Measurements from ENCODE around the gene ASPDH.

The ASPDH gene

DNA sequence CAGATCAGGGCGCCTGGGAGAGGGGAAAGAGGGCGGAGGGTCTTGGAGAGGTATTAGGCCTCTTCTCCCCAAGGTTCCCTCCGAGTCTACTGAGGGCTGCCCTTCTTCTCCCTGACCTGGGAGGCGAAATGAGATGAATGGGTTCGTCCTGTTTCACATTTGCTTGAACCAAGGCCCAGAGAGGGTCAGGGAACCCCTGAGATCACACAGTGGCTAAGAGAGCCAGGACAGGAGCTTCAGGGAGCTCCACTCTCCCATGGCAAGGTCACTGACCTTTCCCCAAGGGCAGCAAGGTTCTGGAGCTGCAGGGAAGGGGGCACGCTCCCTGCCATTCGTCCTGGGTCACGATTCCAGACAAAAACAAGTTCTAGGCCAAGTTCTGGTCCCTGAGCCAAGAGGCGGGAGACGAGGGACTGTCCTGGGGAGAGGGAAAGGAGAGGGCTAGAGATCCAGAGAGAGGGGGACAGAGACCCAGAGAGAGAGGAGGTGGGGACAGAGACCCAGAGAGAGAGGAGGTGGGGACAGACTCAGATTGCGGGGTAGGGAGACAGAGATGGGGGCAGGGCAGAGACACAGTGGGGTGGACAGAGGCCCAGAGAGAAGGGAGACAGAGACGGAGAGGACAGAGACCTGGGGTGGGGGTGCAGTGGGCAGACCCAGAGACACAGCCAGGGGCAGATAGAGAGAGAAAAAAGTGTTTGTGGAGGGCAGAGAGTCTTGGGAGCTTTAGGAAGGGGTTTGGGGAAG is 541 bp downstream of the ASPDH start:
- no peak for DNase-seq

DNA sequence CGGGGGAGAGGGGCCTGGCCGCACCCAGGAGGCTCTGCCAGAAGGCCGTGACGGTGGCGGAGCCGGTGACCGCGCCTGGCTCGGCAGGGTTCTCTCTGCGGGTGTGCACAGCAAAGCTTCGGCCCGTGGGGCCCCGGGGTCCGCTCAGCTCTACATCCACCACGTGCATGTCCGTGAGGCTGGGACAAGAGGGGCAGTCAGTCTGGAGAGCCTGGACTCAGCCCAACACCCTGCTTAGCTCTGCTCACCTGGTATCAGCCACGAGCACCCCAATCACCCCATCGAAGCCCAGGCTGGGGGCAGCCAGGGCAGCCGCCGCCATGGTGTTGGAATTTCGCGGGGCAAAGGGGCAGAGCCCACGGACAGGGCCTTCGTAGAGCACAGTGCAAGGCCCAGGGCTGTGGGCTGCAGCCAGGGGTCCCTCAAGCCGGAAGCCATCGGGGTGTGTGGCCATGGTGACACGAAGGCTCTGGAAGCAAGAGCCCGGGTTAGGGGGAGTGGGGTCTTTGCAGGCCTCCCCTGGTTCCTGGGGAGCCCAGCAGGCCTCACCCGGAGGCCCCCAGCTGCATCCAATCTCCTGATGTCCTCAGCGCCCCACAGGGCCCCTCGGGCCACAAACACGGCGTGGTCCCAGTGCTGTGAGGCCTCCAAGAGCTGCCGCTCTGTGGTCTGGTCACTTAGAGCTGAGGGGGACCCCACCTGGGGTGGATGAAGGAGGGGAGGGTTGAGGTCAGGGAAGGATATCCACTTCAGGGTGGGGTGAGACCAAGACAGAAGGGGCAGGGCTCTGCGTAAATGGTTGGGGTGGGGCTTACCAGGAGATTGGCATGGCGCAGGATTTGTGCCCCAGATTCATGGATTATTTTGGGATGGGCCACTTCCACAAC is 1.4 kb downstream of the ASPDH start:
- no peak for DNase-seq

- peak; percentile 100 for DNase-seq
Observed at GRCh38 chr19:50511069-50511822, 2.5 kb downstream of the ASPDH start, which contains the start of gene JOSD2. Gene JOSD2, minus strand, starts transcription at chr19:50511191. Its CDS starts 760 bp downstream, at chr19:50510431.

DNA sequence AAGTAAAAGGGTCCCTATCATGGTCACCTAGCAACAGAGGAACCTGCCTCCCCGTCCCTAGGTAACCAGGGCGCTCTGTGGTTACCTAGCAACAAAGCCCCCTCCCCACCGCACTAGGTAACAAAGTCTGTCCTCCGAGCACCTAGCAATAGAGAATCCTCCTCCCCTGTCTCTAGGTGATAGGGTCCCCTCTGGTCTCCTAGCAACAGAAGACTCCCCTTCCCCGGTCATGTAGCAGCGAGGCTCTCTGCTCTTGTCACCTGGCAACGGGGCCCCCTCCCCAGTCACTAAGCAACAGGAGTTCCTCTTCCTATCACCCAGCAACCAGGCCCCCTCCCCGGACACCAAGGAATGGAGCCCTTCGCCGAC is 3.0 kb downstream of the ASPDH start:
- no peak for DNase-seq

DNA sequence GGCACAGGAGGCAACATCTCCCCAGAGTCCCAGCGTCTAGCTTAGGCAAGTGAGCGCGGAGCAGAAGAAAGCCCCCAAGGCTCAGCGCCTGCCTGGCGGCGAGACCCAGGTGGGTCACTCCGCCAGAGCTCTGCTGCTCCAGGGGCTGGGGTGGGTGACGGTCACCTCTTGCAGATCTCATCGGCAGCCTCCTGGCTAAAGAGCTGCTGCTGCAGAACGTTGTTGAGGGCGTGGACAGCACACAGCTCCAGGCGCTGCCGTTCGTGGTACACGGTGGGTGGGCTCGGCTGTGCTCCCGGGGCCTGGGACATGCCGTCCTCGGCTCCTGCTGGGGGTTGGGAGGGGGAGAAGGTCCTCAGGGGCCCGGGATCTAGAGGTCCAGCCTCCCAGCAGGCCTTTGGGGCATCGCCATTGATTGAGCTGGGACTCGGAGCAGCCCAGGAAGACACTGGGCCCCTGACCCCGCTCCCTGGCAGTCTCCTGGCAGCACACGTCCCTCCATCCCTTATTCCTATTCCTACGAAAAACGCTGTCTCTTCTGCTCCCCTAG is 3.5 kb downstream of the ASPDH start:
- no peak for DNase-seq

DNA sequence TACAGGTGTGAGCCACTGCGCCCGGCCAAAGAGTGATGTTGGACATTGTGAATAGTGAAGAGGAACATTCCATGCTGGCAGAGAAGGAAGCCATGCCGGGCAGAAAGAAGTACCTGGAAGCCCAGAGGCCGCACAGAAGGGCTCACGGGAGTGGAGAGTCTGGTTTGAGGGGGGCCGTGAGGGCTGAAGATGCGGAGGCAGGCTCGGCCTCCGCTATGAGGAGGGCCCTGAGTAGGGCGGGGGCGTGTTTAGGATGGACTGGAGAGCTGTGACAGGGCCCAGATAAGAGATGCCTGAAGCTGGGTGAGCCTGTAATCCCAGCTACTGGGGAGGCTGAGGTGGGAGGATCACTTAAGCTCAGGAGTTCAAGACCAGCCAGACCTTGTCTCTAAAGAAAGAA is 4.3 kb downstream of the ASPDH start:
- DNase-seq: no peak

DNA sequence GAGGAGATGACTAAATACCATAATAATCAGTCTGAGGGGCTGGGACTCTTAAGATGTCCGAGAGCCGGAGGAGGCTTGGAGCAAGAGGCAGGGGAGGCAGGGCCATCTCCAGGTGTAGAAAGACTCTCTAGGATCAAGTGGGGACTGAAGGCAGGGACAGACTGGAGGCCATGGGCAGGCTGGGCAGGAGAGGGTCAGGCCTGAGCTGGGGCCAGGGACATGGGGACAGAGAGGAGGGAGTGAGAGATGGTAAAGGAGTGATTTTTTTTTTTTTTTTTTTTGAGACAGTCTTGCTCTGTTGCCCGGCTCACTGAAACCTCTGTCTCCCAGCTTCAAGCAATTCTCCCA is 4.9 kb downstream of the ASPDH start:
- DNase-seq: no peak

GRCh38 chr19:50507376-50507775 is 6.3 kb downstream of the ASPDH start:
- no peak for DNase-seq

GRCh38 chr19:50506700-50507099 is 7.0 kb downstream of the ASPDH start:
- DNase-seq: no peak

- no peak for DNase-seq
Observed at GRCh38 chr19:50505856-50506611, 7.7 kb downstream of the ASPDH start.

GRCh38 chr19:50501568-50502475 is 11.9 kb downstream of the ASPDH start:
- DNase-seq: no peak

GRCh38 chr19:50501186-50501567 is 12.5 kb downstream of the ASPDH start:
- DNase-seq: no peak

DNA sequence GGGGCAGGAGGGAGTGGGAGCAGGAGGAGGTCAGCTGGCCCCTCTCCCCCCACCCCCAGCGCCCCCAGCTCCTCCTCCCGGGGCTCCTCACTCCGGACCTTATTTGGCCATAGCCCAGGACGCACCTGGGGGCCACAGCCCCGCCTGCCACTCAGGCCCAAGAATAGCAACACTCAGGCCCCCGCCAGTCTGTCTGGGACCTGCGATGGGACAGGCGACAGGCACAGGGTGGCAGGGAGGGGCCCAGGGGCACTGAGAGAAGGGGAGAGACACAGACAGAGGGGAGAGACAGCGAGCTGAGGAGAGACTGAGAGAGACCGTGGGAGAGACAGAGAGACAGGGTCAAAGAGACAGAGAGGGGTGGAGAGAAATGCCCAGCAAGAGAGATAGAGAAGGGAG is 13.0 kb downstream of the ASPDH start:
- no peak for DNase-seq

DNA sequence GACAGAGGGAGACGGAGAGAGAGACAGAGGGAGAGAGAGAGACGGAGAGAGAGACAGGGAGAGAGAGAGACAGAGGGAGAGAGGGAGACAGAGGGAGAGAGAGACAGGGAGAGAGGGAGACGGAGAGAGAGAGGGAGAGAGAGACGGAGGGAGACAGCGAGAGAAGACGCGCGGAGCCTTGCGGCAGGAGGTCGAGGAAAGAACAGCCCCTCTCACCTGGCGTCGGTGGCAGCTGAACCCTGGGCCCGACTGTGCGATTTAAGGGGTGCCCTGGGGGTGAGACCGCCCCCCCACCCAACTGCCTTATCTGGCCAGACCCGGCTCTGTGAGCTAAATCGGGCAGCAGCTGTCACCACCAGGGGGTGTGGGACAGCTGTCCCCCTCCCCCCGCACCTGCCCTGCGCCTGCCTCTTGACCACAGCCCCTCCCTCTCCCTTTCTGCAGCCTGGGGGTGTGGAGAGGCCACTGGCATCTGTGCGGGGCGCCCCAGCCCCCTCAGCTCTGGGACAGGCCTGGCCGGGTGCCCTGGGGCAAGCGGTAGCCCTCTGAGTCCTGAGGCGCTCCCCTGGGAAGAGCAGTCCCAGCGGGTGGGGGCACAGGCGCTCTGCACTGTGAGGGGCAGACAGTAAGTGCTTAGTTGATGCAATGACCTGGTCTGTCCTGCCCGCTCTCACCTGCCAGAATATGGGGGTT is 13.5 kb downstream of the ASPDH start:
- no peak for DNase-seq

DNA sequence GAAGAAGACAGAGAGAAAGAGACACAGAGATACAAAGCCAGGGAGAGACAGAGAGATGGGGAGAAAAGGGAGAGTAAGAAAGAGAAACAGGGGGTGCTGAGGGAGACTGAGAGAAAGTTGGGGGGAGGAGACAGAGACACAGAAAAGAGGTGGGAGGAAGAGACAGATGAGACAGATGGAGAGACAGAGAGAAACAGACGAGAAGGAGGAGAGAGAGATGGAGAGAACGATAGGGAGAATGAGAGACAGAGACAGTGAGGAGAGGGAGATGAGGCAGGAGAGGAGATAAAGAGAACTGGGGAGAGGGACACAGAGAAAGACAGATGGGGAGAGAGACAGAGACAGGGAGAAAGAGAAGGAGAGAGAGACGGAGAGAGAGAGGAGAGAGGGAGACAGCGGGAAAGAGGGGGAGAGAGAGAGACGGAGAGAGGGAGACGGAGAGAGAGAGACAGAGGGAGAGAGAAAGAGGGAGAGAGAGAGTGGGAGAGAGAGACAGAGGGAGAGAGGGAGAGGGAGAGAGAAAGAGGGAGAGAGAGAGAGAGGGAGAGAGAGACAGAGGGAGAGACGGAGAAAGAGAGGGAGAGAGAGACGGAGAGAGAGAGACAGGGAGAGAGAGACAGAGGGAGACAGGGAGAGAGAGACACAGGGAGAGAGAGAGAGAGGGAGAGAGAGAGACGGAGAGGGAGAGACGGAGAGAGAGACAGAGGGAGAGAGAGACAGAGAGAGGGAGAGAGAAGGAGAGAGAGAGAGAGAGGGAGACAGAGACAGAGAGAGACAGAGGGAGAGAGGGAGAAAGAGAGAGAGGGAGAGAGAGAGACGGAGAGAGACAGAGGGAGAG is 15.3 kb downstream of the ASPDH start:
- no peak for DNase-seq

- DNase-seq: no peak
Observed at GRCh38 chr19:50497022-50497405, 16.7 kb downstream of the ASPDH start.

GRCh38 chr19:50496189-50497021 is 17.3 kb downstream of the ASPDH start:
- no peak for DNase-seq

DNA sequence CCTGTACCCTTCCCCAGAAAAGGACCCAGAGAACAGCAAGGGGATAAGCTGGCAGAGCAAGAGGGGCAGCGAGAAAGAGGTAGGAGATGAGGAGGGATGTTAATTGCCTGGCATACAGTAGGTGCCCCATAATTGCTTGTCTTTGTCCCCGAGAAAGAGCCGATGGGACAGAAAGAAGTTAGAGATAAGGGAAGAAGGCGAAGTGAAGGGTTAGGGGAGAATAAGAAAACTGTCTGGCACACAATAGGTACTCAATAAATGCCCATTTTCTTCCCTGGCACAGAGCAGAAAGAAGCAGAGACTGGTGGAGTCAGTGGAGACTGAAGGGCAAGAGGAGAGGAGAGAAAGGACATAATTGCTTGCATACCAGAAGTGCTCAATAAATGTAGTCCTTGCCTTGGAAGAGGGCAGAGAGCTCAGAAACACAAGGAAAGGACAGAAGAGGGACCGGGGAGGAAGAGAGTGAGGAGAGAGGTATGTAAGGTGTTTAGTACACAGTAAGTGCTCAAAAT is 18.6 kb downstream of the ASPDH start:
- DNase-seq: no peak

Data from fibroblast of skin of right biceps (primary cell).